Ammon's horn (tissue), 1 donor: ENCODE results near the gene LLGL2.
A peak's percentile ranks its signal among the peaks of the same experiment; 100 is the strongest.
"Not testable (repeated sequence)": the region's sequence is repeated elsewhere in the genome, so short reads cannot be mapped to it uniquely, and the experiment has no call there.

Experiments used
- DNase-seq: peaks from one replicate; pipeline ENCODE4 v3.0.0-alpha.2; 2016; ENCODE audit warnings: low spot score

Gene LLGL2

GRCh38 chr17:75571197-75571884 is 45.8 kb downstream of the LLGL2 start:
- peak; percentile 61 for DNase-seq

DNA sequence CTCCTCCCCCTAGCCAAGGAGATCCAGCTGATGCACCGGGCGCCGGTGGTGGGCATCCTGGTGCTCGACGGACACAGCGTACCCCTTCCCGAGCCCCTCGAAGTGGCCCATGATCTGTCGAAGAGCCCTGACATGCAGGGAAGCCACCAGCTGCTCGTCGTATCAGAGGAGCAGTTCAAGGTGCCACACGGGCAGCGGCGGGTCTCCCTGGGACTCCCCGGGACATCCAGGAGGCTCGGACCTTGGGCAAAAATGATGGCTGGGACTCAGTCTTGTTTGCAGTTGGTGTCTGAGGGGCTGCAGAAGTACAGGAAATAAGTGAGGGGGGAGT is 46.4 kb downstream of the LLGL2 start:
- no peak for DNase-seq

- no peak for DNase-seq
These were observed 47.4 kb downstream of the LLGL2 start for GRCh38 chr17:75572713-75573539.

GRCh38 chr17:75573540-75573957 is 48.1 kb downstream of the LLGL2 start:
- DNase-seq, result no peak

GRCh38 chr17:75573994-75574393 is 48.5 kb downstream of the LLGL2 start:
- no peak for DNase-seq

DNA sequence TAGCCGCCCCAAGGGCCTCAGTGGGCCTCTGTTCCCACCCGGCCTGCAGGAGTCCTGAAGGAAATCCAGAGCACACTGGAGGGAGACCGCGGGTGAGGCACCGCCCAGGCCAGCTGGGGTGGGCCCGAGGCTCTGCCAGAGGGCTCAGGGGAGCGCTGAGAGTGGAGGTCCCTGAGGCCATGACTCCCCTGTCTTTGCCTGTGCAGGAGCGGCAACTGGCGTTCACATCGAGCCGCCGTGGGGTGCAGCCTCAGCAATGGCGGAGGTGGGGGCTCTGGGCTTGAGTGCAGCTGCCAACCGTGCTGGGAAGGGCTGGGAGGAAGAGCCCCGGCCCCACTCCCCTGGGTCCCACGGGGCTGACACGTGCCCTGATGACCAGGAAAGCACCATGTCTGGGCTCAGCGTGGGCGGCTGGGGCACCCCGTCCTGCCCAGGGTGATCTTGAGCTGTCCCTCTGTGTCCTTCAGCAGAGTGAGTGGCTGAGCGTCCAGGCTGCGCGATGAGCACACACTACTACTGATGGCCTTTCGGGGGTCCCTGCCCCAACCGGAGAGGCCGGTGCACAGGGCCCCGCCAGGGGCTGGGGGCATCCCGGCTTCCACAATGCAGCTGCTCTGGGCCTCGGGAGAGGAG is 49.0 kb downstream of the LLGL2 start:
- no peak for DNase-seq

- DNase-seq, result no peak
These were observed 49.7 kb downstream of the LLGL2 start for GRCh38 chr17:75575197-75575596.

DNA sequence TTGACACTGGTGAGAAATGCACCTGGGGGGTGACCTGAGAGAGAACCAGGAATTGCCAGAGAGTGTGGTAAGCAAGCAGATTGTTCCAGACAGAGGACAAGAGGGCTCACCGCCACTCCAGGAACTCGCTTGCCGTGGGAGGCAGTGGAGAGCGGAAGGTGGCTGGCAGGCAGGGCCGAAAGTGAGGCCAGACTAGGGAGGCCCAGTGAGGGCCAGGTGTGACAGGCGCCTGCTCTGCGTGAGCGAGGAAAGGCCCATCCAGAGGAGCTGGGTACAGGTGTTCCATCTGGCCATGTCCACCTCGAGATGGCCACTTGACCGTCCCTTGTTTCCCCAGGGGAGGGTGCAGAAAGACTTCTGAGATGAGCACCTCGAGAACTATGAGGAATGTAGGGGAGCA is 50.2 kb downstream of the LLGL2 start:
- no peak for DNase-seq

- DNase-seq, result no peak
These were observed 51.2 kb downstream of the LLGL2 start for GRCh38 chr17:75576661-75577060.

DNA sequence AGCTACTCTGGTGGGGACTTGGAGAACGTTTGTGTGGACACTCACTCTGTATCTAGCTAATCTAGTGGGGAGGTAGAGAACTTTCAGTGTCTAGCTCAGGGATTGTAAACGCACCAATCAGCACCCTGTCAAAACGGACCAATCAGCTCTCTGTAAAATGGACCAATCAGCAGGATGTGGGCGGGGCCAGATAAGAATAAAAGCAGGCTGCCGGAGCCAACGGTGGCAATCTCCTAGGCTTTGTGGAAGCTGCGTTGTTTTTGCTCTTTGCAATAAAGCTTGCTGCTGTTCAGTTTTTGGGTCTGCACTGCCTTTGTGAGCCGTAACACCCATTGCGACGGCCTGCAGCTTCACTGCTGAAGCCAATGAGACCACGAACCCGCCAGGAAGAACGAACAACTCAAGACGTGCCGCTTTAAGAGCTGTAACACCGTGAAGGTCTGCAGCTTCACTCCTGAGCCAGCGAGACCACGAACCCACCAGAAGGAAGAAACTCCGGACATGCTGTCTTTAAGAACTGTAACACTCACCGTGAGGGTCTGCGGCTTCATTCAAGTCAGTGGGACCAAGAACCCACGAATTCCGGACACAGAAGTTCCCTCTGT is 55.7 kb downstream of the LLGL2 start:
- not testable (repeated sequence) for DNase-seq

- not testable (repeated sequence) for DNase-seq
These were observed 57.7 kb downstream of the LLGL2 start for GRCh38 chr17:75583197-75583596.

DNA sequence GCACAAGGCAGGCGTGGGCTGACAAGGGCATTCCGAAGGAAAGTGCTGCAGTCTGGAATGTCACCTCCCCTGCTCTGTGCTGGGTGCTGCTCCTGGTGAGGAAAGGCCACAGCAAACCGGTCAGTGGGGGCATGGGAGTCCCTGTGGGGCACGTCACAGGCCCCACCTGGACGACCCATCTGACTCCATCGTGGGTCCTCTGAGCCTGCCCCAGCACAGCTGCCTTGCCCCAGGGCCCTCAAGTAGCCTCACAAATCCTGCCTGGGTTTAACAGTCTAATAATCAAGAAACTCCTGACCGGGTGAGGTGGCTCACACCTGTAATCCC is 59.3 kb downstream of the LLGL2 start:
- no peak for DNase-seq

DNA sequence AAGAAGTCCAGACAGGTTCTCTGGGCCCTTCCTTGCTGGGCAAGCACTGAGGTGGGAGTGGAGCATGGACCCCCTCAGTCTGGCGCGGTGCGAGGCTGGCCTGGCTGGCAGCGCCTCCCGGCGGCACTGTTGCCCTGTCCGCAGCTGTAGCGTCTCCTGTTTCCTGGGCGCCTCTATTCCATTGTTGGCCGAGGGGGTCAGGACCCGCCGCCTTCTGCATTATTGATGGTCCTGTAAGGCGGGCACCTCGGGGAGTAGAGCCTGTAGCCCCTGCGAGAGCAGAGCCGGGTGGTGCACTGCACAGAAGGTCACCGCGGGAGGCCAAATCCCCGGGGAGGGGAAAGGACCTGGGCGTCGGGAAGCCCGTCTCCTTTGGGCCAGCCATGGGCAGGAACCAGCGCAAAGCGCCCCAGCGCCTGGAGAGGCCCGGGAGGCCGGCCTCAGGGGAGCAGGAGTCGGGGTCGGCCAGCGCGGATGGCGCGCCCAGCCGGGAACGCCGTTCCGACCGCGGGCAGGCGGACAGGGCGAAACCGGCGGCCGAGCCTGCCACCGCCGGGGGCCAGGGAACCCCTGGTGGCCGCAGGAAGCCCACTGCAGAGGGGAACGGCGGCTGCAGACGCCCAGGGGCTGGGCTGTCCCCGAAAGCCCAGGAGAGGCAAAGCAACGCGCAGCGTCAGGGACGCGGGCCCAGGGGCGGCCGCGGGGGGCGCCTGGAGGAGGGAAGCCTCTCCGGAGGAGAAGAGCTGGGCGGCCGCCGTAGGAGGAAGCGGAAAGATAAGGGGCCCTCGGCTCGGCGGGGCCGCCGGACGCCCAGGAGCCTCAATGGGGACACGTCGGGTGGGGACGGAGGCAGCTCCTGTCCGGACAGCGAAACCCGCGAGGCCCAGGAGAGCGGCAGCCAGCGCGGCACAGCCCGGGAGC is 62.4 kb downstream of the LLGL2 start, which contains the start of gene MYO15B:
TSS of gene MYO15B (plus strand) at position 126 of the 921 bp plus-strand sequence. CDS start at position 384, 258 bp downstream.
- DNase-seq, result peak; percentile 40

GRCh38 chr17:75588596-75589011 is 63.1 kb downstream of the LLGL2 start:
- DNase-seq, result peak; percentile 20

GRCh38 chr17:75589012-75589918 is 63.8 kb downstream of the LLGL2 start:
- DNase-seq, result peak; percentile 91

GRCh38 chr17:75589919-75590303 is 64.4 kb downstream of the LLGL2 start:
- no peak for DNase-seq

- no peak for DNase-seq
These were observed 64.8 kb downstream of the LLGL2 start for GRCh38 chr17:75590314-75590761.

GRCh38 chr17:75590849-75591721 is 65.6 kb downstream of the LLGL2 start:
- DNase-seq, result no peak

- DNase-seq, result no peak
These were observed 66.3 kb downstream of the LLGL2 start for GRCh38 chr17:75591722-75592302.
